ENCODE results near the gene GAS2L1.

The GAS2L1 gene

GRCh38 chr22:29275819-29276565 lies 30.5 kb upstream of the GAS2L1 start:
- no peak for DNase-seq

GRCh38 chr22:29277927-29278326 lies 28.5 kb upstream of the GAS2L1 start:
- DNase-seq, result no peak

GRCh38 chr22:29284196-29284595 lies 22.3 kb upstream of the GAS2L1 start:
- no peak for DNase-seq

- no peak for DNase-seq
Observed at GRCh38 chr22:29288837-29289236, 17.6 kb upstream of the GAS2L1 start.

- no peak for DNase-seq
Observed at GRCh38 chr22:29290061-29290460, 16.4 kb upstream of the GAS2L1 start.

- DNase-seq, result no peak
Observed at GRCh38 chr22:29291215-29291614, 15.2 kb upstream of the GAS2L1 start.

- DNase-seq, result no peak
Observed at GRCh38 chr22:29292379-29292778, 14.1 kb upstream of the GAS2L1 start.

GRCh38 chr22:29298641-29299040 lies 7.8 kb upstream of the GAS2L1 start:
- no peak for DNase-seq

- DNase-seq, result no peak
Observed at GRCh38 chr22:29299136-29299900, 7.1 kb upstream of the GAS2L1 start.

- DNase-seq, result no peak
Observed at GRCh38 chr22:29300467-29300806, 6.0 kb upstream of the GAS2L1 start.

GRCh38 chr22:29300807-29301601 lies 5.4 kb upstream of the GAS2L1 start:
- DNase-seq, result no peak

- DNase-seq, result no peak
Observed at GRCh38 chr22:29301716-29302401, 4.6 kb upstream of the GAS2L1 start.

- no peak for DNase-seq
Observed at GRCh38 chr22:29302402-29302680, 4.1 kb upstream of the GAS2L1 start.

GRCh38 chr22:29302681-29303465 lies 3.6 kb upstream of the GAS2L1 start:
- no peak for DNase-seq

GRCh38 chr22:29305836-29306174 lies 645 bp upstream of the GAS2L1 start:
- DNase-seq, result no peak

GRCh38 chr22:29306835-29307595 lies 565 bp downstream of the GAS2L1 start:
- DNase-seq, result peak in 1 of 2 donors; percentile 30

GRCh38 chr22:29307596-29308147 lies 1.2 kb downstream of the GAS2L1 start:
- no peak for DNase-seq

GRCh38 chr22:29308148-29308790 lies 1.8 kb downstream of the GAS2L1 start:
- DNase-seq, result no peak

GRCh38 chr22:29308791-29309262 lies 2.4 kb downstream of the GAS2L1 start:
- DNase-seq, result peak in 1 of 2 donors; percentile 28

- DNase-seq, result no peak
Observed at GRCh38 chr22:29309332-29310064, 3.0 kb downstream of the GAS2L1 start.
